HepG2 (cell line): ENCODE measurements around the gene IDS.

Experiments
- CENPT ChIP-seq: sonication (generic); formaldehyde crosslinking; IDR thresholded peaks from 2 replicates; pipeline ENCODE4 v1.8.0; 2022; ENCODE audit warnings: low read depth, mild to moderate bottlenecking, moderate library complexity, missing genetic modification reagents
- GATAD1 ChIP-seq: IDR thresholded peaks from 2 replicates; pipeline ENCODE4 v1.6.1; 2016; ENCODE audit warnings: missing genetic modification reagents, missing compliant biosample characterization
- SNAI1 ChIP-seq: sonication (generic); formaldehyde crosslinking; IDR thresholded peaks from 2 replicates; pipeline ENCODE4 v1.5.0; 2020; ENCODE audit warnings: mild to moderate bottlenecking, missing genetic modification reagents, borderline replicate concordance
- SRSF9 ChIP-seq: fragments of 200-400 bp; formaldehyde crosslinking; IDR thresholded peaks from 2 replicates; pipeline ENCODE4 v1.6.1; 2018; ENCODE audit warnings: borderline replicate concordance, mild to moderate bottlenecking, low read depth, low read length; ENCODE audit not compliant: insufficient read depth, poor library complexity, severe bottlenecking
- ZFX ChIP-seq: sonication (generic); formaldehyde crosslinking; IDR thresholded peaks from 2 replicates; pipeline ENCODE4 v1.4.0; 2020; ENCODE audit warnings: mild to moderate bottlenecking, low read depth, missing genetic modification reagents, moderate library complexity
- ZNF792 ChIP-seq: IDR thresholded peaks from 2 replicates; pipeline ENCODE4 v1.6.1; 2016
- TF ChIP-seq, protein P1 (sequence below): sonication (generic); formaldehyde crosslinking; IDR thresholded peaks from 2 replicates; pipeline ENCODE4 v1.5.0; 2020; ENCODE audit warnings: mild to moderate bottlenecking, missing genetic modification reagents, moderate library complexity

GRCh38 chrX:149467920-149468319, 37.2 kb downstream of the IDS start:
- TF ChIP-seq ZFX (CRISPR knock-in tag) (no peak), GATAD1 (CRISPR knock-in tag) (no peak), SNAI1 (no peak), SRSF9 (no peak), ZNF792 (CRISPR knock-in tag) (no peak), CENPT (CRISPR knock-in tag) (no peak)
- TF ChIP-seq, protein P1, sequence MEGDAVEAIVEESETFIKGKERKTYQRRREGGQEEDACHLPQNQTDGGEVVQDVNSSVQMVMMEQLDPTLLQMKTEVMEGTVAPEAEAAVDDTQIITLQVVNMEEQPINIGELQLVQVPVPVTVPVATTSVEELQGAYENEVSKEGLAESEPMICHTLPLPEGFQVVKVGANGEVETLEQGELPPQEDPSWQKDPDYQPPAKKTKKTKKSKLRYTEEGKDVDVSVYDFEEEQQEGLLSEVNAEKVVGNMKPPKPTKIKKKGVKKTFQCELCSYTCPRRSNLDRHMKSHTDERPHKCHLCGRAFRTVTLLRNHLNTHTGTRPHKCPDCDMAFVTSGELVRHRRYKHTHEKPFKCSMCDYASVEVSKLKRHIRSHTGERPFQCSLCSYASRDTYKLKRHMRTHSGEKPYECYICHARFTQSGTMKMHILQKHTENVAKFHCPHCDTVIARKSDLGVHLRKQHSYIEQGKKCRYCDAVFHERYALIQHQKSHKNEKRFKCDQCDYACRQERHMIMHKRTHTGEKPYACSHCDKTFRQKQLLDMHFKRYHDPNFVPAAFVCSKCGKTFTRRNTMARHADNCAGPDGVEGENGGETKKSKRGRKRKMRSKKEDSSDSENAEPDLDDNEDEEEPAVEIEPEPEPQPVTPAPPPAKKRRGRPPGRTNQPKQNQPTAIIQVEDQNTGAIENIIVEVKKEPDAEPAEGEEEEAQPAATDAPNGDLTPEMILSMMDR (CRISPR knock-in tag) = no peak
